ENCODE measurements around the gene OLFML3.

The OLFML3 gene

GRCh38 chr1:113950908-113951307, 28.4 kb upstream of the OLFML3 start:
- no peak for DNase-seq (ENCODE audit: low read depth)

GRCh38 chr1:113951719-113952118, 27.6 kb upstream of the OLFML3 start:
- DNase-seq (ENCODE audit: low read depth) = no peak

DNA sequence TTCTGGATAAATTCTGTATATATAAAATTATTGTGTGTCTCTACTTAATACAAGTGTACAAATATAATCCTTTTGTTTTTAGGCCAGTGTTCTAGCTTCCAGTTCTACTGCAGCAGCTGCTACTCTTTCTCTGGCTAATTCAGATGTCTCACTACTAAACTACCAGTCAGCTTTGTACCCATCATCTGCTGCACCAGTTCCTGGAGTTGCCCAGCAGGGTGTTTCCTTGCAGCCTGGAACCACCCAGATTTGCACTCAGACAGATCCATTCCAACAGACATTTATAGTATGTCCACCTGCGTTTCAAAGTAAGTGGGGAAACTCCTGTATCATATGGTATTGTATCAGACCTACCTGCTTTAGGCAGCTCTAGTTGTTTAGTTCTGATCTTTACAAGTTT, 21.3 kb upstream of the OLFML3 start:
- DNase-seq (ENCODE audit: low read depth) = no peak

DNA sequence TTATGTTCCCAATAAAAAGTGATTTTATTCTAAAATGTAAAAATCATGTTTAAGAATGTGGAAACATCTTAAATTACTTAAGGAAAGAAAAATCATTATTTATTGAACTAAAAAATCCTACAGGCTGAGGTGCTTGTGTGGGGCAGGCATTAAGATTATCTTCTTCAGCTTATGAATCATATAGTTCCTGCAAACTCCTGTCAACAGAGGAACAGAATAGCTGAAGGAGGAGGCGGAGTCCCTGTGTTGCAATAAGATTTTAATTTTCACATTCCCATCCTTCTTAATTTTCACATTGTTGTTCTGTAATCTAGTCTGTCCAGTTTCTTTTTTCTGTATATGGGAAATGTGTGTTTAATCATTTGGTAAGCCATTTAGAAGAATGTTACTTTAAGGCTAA, 20.6 kb upstream of the OLFML3 start:
- DNase-seq (ENCODE audit: low read depth) = no peak

- DNase-seq (ENCODE audit: low read depth) = peak; percentile 21
Observed at GRCh38 chr1:113963281-113963906, 15.9 kb upstream of the OLFML3 start.

DNA sequence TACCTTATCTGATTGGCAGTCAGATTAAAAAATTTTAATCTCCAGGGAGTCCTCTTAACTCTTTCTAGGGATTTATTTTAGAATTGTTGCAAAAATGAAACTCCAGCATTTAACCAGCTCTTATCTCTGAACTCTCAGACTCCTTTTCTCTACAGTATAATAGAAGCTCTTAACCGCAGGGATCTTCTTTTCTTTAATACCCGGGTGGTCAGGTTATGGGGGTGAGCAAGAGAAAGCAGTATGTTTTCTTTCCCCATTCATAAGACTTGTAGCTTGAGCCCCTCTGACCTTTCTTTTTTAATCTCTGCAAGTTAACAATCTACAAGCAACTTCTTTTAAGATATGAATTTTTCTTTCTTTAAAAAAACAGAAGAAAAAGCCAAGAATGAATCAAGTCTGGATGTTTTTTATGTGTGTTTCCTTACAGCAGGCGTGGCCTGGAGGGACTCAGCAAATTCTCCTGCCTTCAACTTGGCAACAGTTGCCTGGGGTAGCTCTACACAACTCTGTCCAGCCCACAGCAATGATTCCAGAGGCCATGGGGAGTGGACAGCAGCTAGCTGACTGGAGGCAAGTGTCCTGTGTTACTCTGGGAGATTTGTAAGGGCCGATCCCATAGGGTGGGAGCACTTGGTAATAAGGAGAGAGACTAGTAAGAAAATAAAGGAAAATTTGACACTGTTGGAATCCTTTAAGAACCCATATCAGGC, 13.4 kb upstream of the OLFML3 start:
- peak; percentile 34 for DNase-seq (ENCODE audit: low read depth)

- DNase-seq (ENCODE audit: low read depth) = no peak
Observed at GRCh38 chr1:113972954-113973353, 6.3 kb upstream of the OLFML3 start.

DNA sequence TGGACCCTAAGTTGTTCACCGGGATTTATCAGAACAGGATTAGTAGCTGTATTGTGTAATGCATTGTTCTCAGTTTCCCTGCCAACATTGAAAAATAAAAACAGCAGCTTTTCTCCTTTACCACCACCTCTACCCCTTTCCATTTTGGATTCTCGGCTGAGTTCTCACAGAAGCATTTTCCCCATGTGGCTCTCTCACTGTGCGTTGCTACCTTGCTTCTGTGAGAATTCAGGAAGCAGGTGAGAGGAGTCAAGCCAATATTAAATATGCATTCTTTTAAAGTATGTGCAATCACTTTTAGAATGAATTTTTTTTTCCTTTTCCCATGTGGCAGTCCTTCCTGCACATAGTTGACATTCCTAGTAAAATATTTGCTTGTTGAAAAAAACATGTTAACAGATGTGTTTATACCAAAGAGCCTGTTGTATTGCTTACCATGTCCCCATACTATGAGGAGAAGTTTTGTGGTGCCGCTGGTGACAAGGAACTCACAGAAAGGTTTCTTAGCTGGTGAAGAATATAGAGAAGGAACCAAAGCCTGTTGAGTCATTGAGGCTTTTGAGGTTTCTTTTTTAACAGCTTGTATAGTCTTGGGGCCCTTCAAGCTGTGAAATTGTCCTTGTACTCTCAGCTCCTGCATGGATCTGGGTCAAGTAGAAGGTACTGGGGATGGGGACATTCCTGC, 3.9 kb upstream of the OLFML3 start:
- peak; percentile 68 for DNase-seq (ENCODE audit: low read depth)

GRCh38 chr1:113976609-113977278, 2.5 kb upstream of the OLFML3 start:
- peak; percentile 63 for DNase-seq (ENCODE audit: low read depth)

- no peak for DNase-seq (ENCODE audit: low read depth)
Observed at GRCh38 chr1:113977906-113978305, 1.4 kb upstream of the OLFML3 start.

- DNase-seq (ENCODE audit: low read depth) = peak; percentile 59
Observed at GRCh38 chr1:113980110-113980509, 836 bp downstream of the OLFML3 start.

- peak; percentile 87 for DNase-seq (ENCODE audit: low read depth)
Observed at GRCh38 chr1:113981962-113982931, 3.0 kb downstream of the OLFML3 start.

- DNase-seq (ENCODE audit: low read depth) = no peak
Observed at GRCh38 chr1:113982949-113983348, 3.7 kb downstream of the OLFML3 start.

DNA sequence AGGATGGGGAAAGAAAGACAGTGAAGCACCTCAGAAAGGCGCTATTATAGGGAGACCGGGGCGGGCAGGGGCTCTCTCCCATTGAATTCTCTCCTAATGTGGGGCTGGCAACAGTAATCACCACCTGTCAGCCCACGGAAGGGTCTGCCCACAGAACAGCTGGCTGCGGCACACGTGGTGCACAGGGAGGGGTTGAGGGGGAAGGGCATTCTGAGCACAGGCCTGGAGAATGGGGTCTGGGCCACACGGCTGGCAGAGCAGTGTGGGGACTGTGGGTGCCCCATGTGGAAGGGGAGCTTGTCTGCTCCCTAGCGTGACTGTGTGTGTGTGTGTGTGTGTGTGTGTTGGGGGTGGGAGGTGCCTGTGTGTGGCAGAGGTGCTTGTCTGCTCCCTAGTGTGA, 4.1 kb downstream of the OLFML3 start:
- no peak for DNase-seq (ENCODE audit: low read depth)

GRCh38 chr1:113983826-113984225, 4.6 kb downstream of the OLFML3 start:
- DNase-seq (ENCODE audit: low read depth) = no peak

GRCh38 chr1:113984710-113985109, 5.4 kb downstream of the OLFML3 start:
- DNase-seq (ENCODE audit: low read depth) = no peak

- DNase-seq (ENCODE audit: low read depth) = no peak
Observed at GRCh38 chr1:113986802-113987201, 7.5 kb downstream of the OLFML3 start.

GRCh38 chr1:113987259-113987658, 8.0 kb downstream of the OLFML3 start:
- DNase-seq (ENCODE audit: low read depth) = no peak

DNA sequence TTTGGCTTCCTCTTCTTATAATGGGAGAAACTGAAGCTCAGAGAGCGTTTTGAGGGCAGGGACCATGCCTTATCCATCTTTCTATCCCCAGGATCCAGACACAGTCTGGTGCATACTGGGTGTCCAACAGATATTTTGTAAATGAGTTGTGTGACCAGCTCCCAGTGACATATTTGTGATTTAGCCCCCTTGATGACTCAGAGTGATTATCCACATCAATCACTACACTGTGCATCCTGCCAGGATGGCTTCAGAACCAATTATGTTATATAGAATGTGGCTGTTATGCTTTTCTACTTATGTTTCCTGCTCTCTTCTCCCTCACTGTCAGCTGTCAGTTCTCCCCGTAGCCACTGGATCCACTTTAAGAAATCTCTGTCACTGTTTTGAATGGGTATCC, 11.3 kb downstream of the OLFML3 start:
- no peak for DNase-seq (ENCODE audit: low read depth)

DNA sequence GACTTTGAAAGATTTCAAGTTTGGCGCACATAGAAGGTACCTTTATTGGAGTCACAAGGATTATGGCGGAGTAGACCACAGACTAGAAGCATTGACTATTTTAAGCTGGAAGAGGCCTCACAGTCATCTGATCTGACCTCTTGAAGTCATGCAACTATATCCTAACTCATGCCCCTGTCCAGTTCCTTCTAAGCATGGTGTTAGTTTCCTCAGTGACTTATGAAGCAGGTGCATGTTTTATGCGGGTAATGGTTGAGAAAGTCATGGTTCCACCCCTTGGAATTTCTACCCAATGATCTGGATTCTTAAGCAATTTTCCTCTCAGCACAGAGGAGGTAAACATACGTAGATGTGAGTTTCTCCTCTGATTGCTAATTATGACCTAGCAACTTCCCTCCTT, 11.7 kb downstream of the OLFML3 start:
- no peak for DNase-seq (ENCODE audit: low read depth)

DNA sequence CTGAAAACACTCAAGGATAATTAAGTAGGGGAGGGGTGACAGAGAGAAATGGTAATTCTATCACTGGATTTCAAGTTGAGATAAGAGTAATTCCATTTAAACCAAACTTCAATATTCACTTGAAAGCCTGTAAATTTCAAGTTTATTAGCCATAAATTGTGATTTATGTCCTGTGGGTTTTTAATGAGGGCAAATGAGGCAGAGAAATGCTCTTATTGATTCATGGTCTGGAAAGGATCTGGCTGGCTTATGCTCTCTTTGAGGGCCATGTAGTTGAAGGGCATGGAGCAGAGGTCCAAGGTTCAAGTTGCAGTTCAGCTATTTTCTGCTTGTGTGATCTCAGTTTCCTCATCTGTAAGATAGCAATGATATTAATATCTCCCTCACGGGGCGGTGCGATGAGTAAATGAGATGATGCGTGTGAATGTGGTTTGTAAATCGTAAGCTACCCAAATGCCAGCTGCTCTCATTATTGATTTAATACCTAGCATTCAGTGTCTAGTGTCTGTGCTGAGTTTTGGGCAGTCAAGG, 12.3 kb downstream of the OLFML3 start:
- DNase-seq (ENCODE audit: low read depth) = no peak
